ENCODE measurements around the gene TRMT11. TPM values are rescaled to one million over a fixed set of nuclear protein-coding genes. Genes with fewer than 3 reads are reported as not detected.

TRMT11 gene
- total and polyA plus RNA-seq, 9 of the 15 experiments (the other 6 are each of a cell fraction or from before 2014, with no cell fraction given), result 38.8 to 88.0 (median 59.8) TPM

DNA sequence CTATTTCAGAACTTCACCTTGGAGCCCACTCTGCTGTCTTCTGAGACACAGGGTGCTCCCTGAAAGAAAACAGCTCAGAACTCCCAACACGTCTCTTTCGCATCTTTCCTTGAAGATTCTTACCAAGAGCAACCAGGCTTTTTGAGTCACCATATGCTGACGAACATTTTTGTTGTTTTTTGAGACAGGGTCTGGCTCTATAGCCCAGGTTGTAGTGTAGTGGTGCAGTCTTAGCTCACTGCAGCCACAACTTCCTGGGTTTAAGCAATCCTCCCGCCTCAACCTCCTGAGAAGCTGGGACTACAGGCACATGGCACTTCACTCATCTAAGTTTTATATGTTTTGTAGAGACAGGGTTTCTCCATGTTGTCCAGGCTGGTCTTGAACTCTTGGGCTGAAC is 68.5 kb downstream of the TRMT11 start (continued):
- TF ChIP-seq, protein P1, sequence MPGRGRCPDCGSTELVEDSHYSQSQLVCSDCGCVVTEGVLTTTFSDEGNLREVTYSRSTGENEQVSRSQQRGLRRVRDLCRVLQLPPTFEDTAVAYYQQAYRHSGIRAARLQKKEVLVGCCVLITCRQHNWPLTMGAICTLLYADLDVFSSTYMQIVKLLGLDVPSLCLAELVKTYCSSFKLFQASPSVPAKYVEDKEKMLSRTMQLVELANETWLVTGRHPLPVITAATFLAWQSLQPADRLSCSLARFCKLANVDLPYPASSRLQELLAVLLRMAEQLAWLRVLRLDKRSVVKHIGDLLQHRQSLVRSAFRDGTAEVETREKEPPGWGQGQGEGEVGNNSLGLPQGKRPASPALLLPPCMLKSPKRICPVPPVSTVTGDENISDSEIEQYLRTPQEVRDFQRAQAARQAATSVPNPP (IDR thresholded peaks at IDR 0.05; ENCODE audit: borderline replicate concordance, insufficient read depth, insufficient read length), result no peak
- 0 out of 2 replicates have a peak, but pooled peaks have one; percentile 4 for TF ChIP-seq BACH1 (tag; IDR thresholded peaks at IDR 0.05)
- TF ChIP-seq EHMT2 (IDR thresholded peaks at IDR 0.05), result no peak
- no peak for TF ChIP-seq NFE2 (IDR thresholded peaks at IDR 0.05; ENCODE audit: low read depth)
- no peak for TF ChIP-seq CEBPG (CRISPR knock-in tag; IDR thresholded peaks at IDR 0.05)
- peak in 1 of 2 experiments; percentile 41; a peak in 2 of 4 replicates for TF ChIP-seq CEBPG (tag; conservative IDR thresholded peaks at IDR 0.05 in 1 of 2, IDR thresholded peaks at IDR 0.05 in 1 of 2)
- TF ChIP-seq, protein P2, sequence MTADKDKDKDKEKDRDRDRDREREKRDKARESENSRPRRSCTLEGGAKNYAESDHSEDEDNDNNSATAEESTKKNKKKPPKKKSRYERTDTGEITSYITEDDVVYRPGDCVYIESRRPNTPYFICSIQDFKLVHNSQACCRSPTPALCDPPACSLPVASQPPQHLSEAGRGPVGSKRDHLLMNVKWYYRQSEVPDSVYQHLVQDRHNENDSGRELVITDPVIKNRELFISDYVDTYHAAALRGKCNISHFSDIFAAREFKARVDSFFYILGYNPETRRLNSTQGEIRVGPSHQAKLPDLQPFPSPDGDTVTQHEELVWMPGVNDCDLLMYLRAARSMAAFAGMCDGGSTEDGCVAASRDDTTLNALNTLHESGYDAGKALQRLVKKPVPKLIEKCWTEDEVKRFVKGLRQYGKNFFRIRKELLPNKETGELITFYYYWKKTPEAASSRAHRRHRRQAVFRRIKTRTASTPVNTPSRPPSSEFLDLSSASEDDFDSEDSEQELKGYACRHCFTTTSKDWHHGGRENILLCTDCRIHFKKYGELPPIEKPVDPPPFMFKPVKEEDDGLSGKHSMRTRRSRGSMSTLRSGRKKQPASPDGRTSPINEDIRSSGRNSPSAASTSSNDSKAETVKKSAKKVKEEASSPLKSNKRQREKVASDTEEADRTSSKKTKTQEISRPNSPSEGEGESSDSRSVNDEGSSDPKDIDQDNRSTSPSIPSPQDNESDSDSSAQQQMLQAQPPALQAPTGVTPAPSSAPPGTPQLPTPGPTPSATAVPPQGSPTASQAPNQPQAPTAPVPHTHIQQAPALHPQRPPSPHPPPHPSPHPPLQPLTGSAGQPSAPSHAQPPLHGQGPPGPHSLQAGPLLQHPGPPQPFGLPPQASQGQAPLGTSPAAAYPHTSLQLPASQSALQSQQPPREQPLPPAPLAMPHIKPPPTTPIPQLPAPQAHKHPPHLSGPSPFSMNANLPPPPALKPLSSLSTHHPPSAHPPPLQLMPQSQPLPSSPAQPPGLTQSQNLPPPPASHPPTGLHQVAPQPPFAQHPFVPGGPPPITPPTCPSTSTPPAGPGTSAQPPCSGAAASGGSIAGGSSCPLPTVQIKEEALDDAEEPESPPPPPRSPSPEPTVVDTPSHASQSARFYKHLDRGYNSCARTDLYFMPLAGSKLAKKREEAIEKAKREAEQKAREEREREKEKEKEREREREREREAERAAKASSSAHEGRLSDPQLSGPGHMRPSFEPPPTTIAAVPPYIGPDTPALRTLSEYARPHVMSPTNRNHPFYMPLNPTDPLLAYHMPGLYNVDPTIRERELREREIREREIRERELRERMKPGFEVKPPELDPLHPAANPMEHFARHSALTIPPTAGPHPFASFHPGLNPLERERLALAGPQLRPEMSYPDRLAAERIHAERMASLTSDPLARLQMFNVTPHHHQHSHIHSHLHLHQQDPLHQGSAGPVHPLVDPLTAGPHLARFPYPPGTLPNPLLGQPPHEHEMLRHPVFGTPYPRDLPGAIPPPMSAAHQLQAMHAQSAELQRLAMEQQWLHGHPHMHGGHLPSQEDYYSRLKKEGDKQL (CRISPR knock-in tag; IDR thresholded peaks at IDR 0.05; ENCODE audit: borderline replicate concordance), result no peak
- TF ChIP-seq PCBP1 (IDR thresholded peaks at IDR 0.05; ENCODE audit: low read depth, low read length, poor library complexity, severe bottlenecking), result no peak
- TF ChIP-seq, protein P3, sequence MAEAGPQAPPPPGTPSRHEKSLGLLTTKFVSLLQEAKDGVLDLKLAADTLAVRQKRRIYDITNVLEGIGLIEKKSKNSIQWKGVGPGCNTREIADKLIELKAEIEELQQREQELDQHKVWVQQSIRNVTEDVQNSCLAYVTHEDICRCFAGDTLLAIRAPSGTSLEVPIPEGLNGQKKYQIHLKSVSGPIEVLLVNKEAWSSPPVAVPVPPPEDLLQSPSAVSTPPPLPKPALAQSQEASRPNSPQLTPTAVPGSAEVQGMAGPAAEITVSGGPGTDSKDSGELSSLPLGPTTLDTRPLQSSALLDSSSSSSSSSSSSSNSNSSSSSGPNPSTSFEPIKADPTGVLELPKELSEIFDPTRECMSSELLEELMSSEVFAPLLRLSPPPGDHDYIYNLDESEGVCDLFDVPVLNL (CRISPR knock-in tag; IDR thresholded peaks at IDR 0.05; ENCODE audit: low read depth), result no peak
- 0 out of 2 replicates have a peak, but pooled peaks have one; percentile 2 for TF ChIP-seq MXI1 (IDR thresholded peaks at IDR 0.05; ENCODE audit: low read depth, low read length)
- TF ChIP-seq GTF2A2 (tag; IDR thresholded peaks at IDR 0.05), result no peak
- TF ChIP-seq, protein P4, sequence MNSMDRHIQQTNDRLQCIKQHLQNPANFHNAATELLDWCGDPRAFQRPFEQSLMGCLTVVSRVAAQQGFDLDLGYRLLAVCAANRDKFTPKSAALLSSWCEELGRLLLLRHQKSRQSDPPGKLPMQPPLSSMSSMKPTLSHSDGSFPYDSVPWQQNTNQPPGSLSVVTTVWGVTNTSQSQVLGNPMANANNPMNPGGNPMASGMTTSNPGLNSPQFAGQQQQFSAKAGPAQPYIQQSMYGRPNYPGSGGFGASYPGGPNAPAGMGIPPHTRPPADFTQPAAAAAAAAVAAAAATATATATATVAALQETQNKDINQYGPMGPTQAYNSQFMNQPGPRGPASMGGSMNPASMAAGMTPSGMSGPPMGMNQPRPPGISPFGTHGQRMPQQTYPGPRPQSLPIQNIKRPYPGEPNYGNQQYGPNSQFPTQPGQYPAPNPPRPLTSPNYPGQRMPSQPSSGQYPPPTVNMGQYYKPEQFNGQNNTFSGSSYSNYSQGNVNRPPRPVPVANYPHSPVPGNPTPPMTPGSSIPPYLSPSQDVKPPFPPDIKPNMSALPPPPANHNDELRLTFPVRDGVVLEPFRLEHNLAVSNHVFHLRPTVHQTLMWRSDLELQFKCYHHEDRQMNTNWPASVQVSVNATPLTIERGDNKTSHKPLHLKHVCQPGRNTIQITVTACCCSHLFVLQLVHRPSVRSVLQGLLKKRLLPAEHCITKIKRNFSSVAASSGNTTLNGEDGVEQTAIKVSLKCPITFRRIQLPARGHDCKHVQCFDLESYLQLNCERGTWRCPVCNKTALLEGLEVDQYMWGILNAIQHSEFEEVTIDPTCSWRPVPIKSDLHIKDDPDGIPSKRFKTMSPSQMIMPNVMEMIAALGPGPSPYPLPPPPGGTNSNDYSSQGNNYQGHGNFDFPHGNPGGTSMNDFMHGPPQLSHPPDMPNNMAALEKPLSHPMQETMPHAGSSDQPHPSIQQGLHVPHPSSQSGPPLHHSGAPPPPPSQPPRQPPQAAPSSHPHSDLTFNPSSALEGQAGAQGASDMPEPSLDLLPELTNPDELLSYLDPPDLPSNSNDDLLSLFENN (IDR thresholded peaks at IDR 0.05; ENCODE audit: low read depth in 2 of 2, low read length in 2 of 2), result 0 out of 4 replicates have a peak, but pooled peaks of 1 of the 2 experiments have one; percentile 27
- TF ChIP-seq TAF1 (IDR thresholded peaks at IDR 0.05; ENCODE audit: control insufficient read depth, extremely low read depth, insufficient read depth, low read length, severe bottlenecking), result no peak
- TF ChIP-seq KLF1 (tag; IDR thresholded peaks at IDR 0.05), result no peak
- TF ChIP-seq ZNF121 (CRISPR knock-in tag; conservative IDR thresholded peaks at IDR 0.05), result 0 out of 2 replicates have a peak, but pooled peaks have one; percentile 29
- 0 out of 2 replicates have a peak, but pooled peaks have one; percentile 28 for TF ChIP-seq STAG1 (CRISPR knock-in tag; IDR thresholded peaks at IDR 0.05; ENCODE audit: borderline replicate concordance)

Data from K562 (cell line).